ENCODE data around the gene MEP1A. TPM values are rescaled to one million over a fixed set of nuclear protein-coding genes. Genes with fewer than 3 reads are reported as not detected.

Gene MEP1A
- total and polyA plus RNA-seq, 9 of the 15 experiments (the other 6 are each of a cell fraction or from before 2014, with no cell fraction given) = not detected

GRCh38 chr6:46879003-46879402 is 85.8 kb downstream of the MEP1A start:
- Histone ChIP-seq H4K20me1 (replicated peaks; ENCODE audit: control insufficient read depth, insufficient read depth, low read length) (no peaks in the 10 kb centered on the region), H3K36me3 (ENCODE audit: control insufficient read depth, insufficient read depth, low read length) (no peaks in the 10 kb centered on the region), H3K9me3 (replicated peaks; ENCODE audit: control insufficient read depth, insufficient read depth, low read depth, low read length) (no peaks in the 10 kb centered on the region), H3K9ac (ENCODE audit: insufficient read depth in 1 of 2, low read depth in 2 of 2, low read length in 2 of 2) (no peak overlapping the region), H3K27ac (ENCODE audit: extremely low read depth, low read depth, low read length) (no peak overlapping the region), H3K9me1 (ENCODE audit: control insufficient read depth, insufficient read depth, low read length) (no peaks in the 10 kb centered on the region), H3K27me3 (ENCODE audit: control insufficient read depth in 2 of 2, insufficient read depth in 2 of 2, low read length in 2 of 2) (no peaks in the 10 kb centered on the region), H3K4me3 (no peak overlapping the region), H2AFZ (ENCODE audit: low read depth, low read length) (no peak overlapping the region), H3K4me2 (ENCODE audit: insufficient read depth, low read length) (no peak overlapping the region), H3K79me2 (ENCODE audit: control insufficient read depth, insufficient read depth, low read length) (no peaks in the 10 kb centered on the region), H3K4me1 (replicated peaks in 1 of 2; ENCODE audit: control insufficient read depth in 2 of 2, insufficient read depth in 2 of 2, low read length in 2 of 2) (no peaks in the 10 kb centered on the region)
- in situ Hi-C loops (cut with MboI) = no loop called here
- TF ChIP-seq, protein P1, sequence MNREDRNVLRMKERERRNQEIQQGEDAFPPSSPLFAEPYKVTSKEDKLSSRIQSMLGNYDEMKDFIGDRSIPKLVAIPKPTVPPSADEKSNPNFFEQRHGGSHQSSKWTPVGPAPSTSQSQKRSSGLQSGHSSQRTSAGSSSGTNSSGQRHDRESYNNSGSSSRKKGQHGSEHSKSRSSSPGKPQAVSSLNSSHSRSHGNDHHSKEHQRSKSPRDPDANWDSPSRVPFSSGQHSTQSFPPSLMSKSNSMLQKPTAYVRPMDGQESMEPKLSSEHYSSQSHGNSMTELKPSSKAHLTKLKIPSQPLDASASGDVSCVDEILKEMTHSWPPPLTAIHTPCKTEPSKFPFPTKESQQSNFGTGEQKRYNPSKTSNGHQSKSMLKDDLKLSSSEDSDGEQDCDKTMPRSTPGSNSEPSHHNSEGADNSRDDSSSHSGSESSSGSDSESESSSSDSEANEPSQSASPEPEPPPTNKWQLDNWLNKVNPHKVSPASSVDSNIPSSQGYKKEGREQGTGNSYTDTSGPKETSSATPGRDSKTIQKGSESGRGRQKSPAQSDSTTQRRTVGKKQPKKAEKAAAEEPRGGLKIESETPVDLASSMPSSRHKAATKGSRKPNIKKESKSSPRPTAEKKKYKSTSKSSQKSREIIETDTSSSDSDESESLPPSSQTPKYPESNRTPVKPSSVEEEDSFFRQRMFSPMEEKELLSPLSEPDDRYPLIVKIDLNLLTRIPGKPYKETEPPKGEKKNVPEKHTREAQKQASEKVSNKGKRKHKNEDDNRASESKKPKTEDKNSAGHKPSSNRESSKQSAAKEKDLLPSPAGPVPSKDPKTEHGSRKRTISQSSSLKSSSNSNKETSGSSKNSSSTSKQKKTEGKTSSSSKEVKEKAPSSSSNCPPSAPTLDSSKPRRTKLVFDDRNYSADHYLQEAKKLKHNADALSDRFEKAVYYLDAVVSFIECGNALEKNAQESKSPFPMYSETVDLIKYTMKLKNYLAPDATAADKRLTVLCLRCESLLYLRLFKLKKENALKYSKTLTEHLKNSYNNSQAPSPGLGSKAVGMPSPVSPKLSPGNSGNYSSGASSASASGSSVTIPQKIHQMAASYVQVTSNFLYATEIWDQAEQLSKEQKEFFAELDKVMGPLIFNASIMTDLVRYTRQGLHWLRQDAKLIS (CRISPR knock-in tag; IDR thresholded peaks at IDR 0.05) = no peak
- TF ChIP-seq TAF7 (tag; IDR thresholded peaks at IDR 0.05) (no peak), SMAD1 (IDR thresholded peaks at IDR 0.05; ENCODE audit: low read depth, low read length, partially characterized antibody) (no peak), HDAC1 (IDR thresholded peaks at IDR 0.05) (no peak), ZNF589 (CRISPR knock-in tag; IDR thresholded peaks at IDR 0.05; ENCODE audit: low read depth) (no peak), CREM (IDR thresholded peaks at IDR 0.05; ENCODE audit: low read depth) (no peak), E2F8 (IDR thresholded peaks at IDR 0.05; ENCODE audit: low read depth, partially characterized antibody) (no peak), ZNF24 (IDR thresholded peaks at IDR 0.05) (no peak), TBP (optimal IDR thresholded peaks at IDR 0.05; ENCODE audit: low read depth, low read length) (no peak), XRCC5 (IDR thresholded peaks at IDR 0.05; ENCODE audit: low read depth, low read length) (no peak), ESRRA (IDR thresholded peaks at IDR 0.05; ENCODE audit: borderline replicate concordance, low read depth) (no peak), ZNF696 (CRISPR knock-in tag; conservative IDR thresholded peaks at IDR 0.05) (no peak), SREBF2 (CRISPR knock-in tag; IDR thresholded peaks at IDR 0.05) (no peak), SAP30 (IDR thresholded peaks at IDR 0.05; ENCODE audit: borderline replicate concordance, insufficient read depth, low read depth, low read length, poor library complexity, severe bottlenecking) (no peak)
- TF ChIP-seq, protein P2, sequence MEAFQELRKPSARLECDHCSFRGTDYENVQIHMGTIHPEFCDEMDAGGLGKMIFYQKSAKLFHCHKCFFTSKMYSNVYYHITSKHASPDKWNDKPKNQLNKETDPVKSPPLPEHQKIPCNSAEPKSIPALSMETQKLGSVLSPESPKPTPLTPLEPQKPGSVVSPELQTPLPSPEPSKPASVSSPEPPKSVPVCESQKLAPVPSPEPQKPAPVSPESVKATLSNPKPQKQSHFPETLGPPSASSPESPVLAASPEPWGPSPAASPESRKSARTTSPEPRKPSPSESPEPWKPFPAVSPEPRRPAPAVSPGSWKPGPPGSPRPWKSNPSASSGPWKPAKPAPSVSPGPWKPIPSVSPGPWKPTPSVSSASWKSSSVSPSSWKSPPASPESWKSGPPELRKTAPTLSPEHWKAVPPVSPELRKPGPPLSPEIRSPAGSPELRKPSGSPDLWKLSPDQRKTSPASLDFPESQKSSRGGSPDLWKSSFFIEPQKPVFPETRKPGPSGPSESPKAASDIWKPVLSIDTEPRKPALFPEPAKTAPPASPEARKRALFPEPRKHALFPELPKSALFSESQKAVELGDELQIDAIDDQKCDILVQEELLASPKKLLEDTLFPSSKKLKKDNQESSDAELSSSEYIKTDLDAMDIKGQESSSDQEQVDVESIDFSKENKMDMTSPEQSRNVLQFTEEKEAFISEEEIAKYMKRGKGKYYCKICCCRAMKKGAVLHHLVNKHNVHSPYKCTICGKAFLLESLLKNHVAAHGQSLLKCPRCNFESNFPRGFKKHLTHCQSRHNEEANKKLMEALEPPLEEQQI (IDR thresholded peaks at IDR 0.05) = no peak
- intact Hi-C loops (cut with micrococcal nuclease) = no loop called here
- FAIRE-seq = no peak
- 2% methylated on average over 5 of the region's 5 CpGs for WGBS (ENCODE audit: insufficient coverage, low coverage, missing lambda C conversion rate)
- ChIA-PET POLR2A (no interaction called here), CTCF (ENCODE audit: low intra/inter-chr PET ratio) (no interaction called here)
- ATAC-seq = no peak
- DNase-seq (ENCODE audit: extremely low read depth in 1 of 4, low spot score in 3 of 4) = no peak
- BruUV-seq (replicated peaks) = no TSS peak

All from K562 (cell line).